H1 (cell line): ENCODE data around the gene MYCBPAP. TPM values are rescaled to one million over a fixed set of nuclear protein-coding genes. Genes with fewer than 3 reads are reported as not detected.

Source experiments
- polyA plus RNA-seq, 7 experiments: library from polyadenylated mRNA; depleted of rRNA in 3 of 7; stranded (reverse) in 5 of 7; unstranded in 2 of 7; fragments of >200 nt in 5 of 7; fragments of 200-250 nt in 2 of 7; gene quantifications; 1 replicate in 5 of 7; 2 replicates in 1 of 7; 4 replicates in 1 of 7; pipeline versions ENCODE4 v1.2.1 to v1.2.3, GENCODE V29; 2011 to 2013; ENCODE audit warnings: missing spikeins in 2 of 7, mixed read lengths in 2 of 7
- total RNA-seq: library from RNA; stranded (reverse); fragmentation: NEBNext Ultra II Directional; extraction: Animal tissue kit (Norgen Biotek cat#: 25700); gene quantifications from 2 replicates; pipeline ENCODE4 v1.2.1, GENCODE V29; 2021

The MYCBPAP gene
- total and polyA plus RNA-seq, 2 of the 8 experiments (the other 6 are each of a cell fraction or from before 2014, with no cell fraction given), result 0.89 to 3.3 TPM

Other genes with a start within 250 kb of the MYCBPAP start
- 11.9 and 12.2 TPM in 2 replicates for gene TMEM92, start 234.0 kb upstream of the MYCBPAP start, total RNA-seq
- 24.8 and 39.2 TPM in 2 replicates for gene TMEM92, start 234.0 kb upstream of the MYCBPAP start, polyA plus RNA-seq (2011; rRNA removed)
- gene XYLT2, start 162.3 kb upstream of the MYCBPAP start, total RNA-seq, result 28.0 and 28.9 TPM in 2 replicates
- 29.9 and 38.2 TPM in 2 replicates for gene XYLT2, start 162.3 kb upstream of the MYCBPAP start, polyA plus RNA-seq (2011; rRNA removed)
- 75.6 and 82.6 TPM in 2 replicates for gene MRPL27, start 135.3 kb upstream of the MYCBPAP start, total RNA-seq
- gene MRPL27, start 135.3 kb upstream of the MYCBPAP start, polyA plus RNA-seq (2011; rRNA removed), result 109 and 135 TPM in 2 replicates
- gene EME1, start 135.2 kb upstream of the MYCBPAP start, total RNA-seq, result 13.3 and 13.9 TPM in 2 replicates
- gene EME1, start 135.2 kb upstream of the MYCBPAP start, polyA plus RNA-seq (2011; rRNA removed), result 13.9 and 16.3 TPM in 2 replicates
- gene LRRC59, start 110.9 kb upstream of the MYCBPAP start, total RNA-seq, result 117 TPM in 2 replicates
- 48.3 and 48.7 TPM in 2 replicates for gene LRRC59, start 110.9 kb upstream of the MYCBPAP start, polyA plus RNA-seq (2011; rRNA removed)
- gene ACSF2, start 82.2 kb upstream of the MYCBPAP start, total RNA-seq, result 16.1 and 16.3 TPM in 2 replicates
- gene ACSF2, start 82.2 kb upstream of the MYCBPAP start, polyA plus RNA-seq (2011; rRNA removed), result 14.5 and 19.7 TPM in 2 replicates
- 0.17 TPM in 1 of 2 replicates, not detected in the other for gene CHAD, start 39.6 kb upstream of the MYCBPAP start, total RNA-seq
- gene CHAD, start 39.6 kb upstream of the MYCBPAP start, polyA plus RNA-seq (2011; rRNA removed), result 0.03 and 0.06 TPM in 2 replicates
- gene RSAD1, start 29.6 kb upstream of the MYCBPAP start, total RNA-seq, result 31.3 and 33.5 TPM in 2 replicates
- gene RSAD1, start 29.6 kb upstream of the MYCBPAP start, polyA plus RNA-seq (2011; rRNA removed), result 17.9 and 21.9 TPM in 2 replicates
- 5.8 and 7.9 TPM in 2 replicates for gene EPN3, start 24.3 kb downstream of the MYCBPAP start, total RNA-seq
- 6.7 and 8.1 TPM in 2 replicates for gene EPN3, start 24.3 kb downstream of the MYCBPAP start, polyA plus RNA-seq (2011; rRNA removed)
- 16.2 and 16.7 TPM in 2 replicates for gene SPATA20, start 38.7 kb downstream of the MYCBPAP start, total RNA-seq
- 17.5 and 23.2 TPM in 2 replicates for gene SPATA20, start 38.7 kb downstream of the MYCBPAP start, polyA plus RNA-seq (2011; rRNA removed)
- gene CACNA1G, start 52.3 kb downstream of the MYCBPAP start, total RNA-seq, result 4.8 and 4.9 TPM in 2 replicates
- 2.9 and 4.8 TPM in 2 replicates for gene CACNA1G, start 52.3 kb downstream of the MYCBPAP start, polyA plus RNA-seq (2011; rRNA removed)
- gene ABCC3, start 126.4 kb downstream of the MYCBPAP start, total RNA-seq, result 0.37 and 0.71 TPM in 2 replicates
- 0.22 and 0.35 TPM in 2 replicates for gene ABCC3, start 126.4 kb downstream of the MYCBPAP start, polyA plus RNA-seq (2011; rRNA removed)
- gene ANKRD40, start 199.5 kb downstream of the MYCBPAP start, total RNA-seq, result 50.1 and 54.3 TPM in 2 replicates
- gene ANKRD40, start 199.5 kb downstream of the MYCBPAP start, polyA plus RNA-seq (2011; rRNA removed), result 19.7 and 26.1 TPM in 2 replicates
- 126 and 128 TPM in 2 replicates for gene LUC7L3, start 211.2 kb downstream of the MYCBPAP start, total RNA-seq
- gene LUC7L3, start 211.2 kb downstream of the MYCBPAP start, polyA plus RNA-seq (2011; rRNA removed), result 102 and 103 TPM in 2 replicates